Activated naive CD8-positive, alpha-beta T cell treated with anti-CD3 and anti-CD28 coated beads for 36 hours (primary cell): ENCODE data around the gene HELLS. TPM values are rescaled to one million over a fixed set of nuclear protein-coding genes. Genes with fewer than 3 reads are reported as not detected.
"Not testable (repeated sequence)": the region's sequence is repeated elsewhere in the genome, so short reads cannot be mapped to it uniquely, and the experiment has no call there.

ENCODE experiments used
- DNase-seq: peaks from one replicate; pipeline ENCODE4 v3.0.0; 2021
- H3K27ac Mint-ChIP-seq: one replicate; pipeline ENCODE4 v1.8.0; 2022; ENCODE audit warnings: mild to moderate bottlenecking, moderate library complexity, mixed read lengths
- H3K27me3 Mint-ChIP-seq: one replicate; pipeline ENCODE4 v1.8.0; 2022; ENCODE audit warnings: mild to moderate bottlenecking, mixed read lengths
- H3K36me3 Mint-ChIP-seq: one replicate; pipeline ENCODE4 v1.8.0; 2021; ENCODE audit warnings: mild to moderate bottlenecking, mixed read lengths
- H3K4me1 Mint-ChIP-seq: one replicate; pipeline ENCODE4 v1.8.0; 2021; ENCODE audit warnings: mixed read lengths
- H3K4me3 Mint-ChIP-seq: one replicate; pipeline ENCODE4 v1.8.0; 2022; ENCODE audit warnings: mild to moderate bottlenecking, moderate library complexity, mixed read lengths
- H3K9me3 Mint-ChIP-seq: one replicate; pipeline ENCODE4 v1.8.0; 2022; ENCODE audit warnings: mixed read lengths
- total RNA-seq, 2 experiments: library from RNA; stranded (reverse); gene quantifications; one replicate each; pipeline ENCODE4 v1.2.3, GENCODE V29; 2021

The HELLS gene
- total RNA-seq, 2 experiments from 2014 or later: 147 to 149 TPM

- H3K4me3 Mint-ChIP-seq: no peak overlapping the region
- peaks cover 6% of the 10 kb centered on the region for H3K27me3 Mint-ChIP-seq
- H3K36me3 Mint-ChIP-seq: peaks cover 2% of the 10 kb centered on the region
- no peaks in the 10 kb centered on the region for H3K4me1 Mint-ChIP-seq
- no peak overlapping the region for H3K27ac Mint-ChIP-seq
- peaks cover 20% of the 10 kb centered on the region for H3K9me3 Mint-ChIP-seq
- DNase-seq: no peak
These were observed 85.7 kb downstream of the HELLS start for GRCh38 chr10:94631077-94631875.

- DNase-seq: no peak
- peaks cover 9% of the 10 kb centered on the region for H3K27me3 Mint-ChIP-seq
- no peak overlapping the region for H3K27ac Mint-ChIP-seq
- H3K9me3 Mint-ChIP-seq: peaks cover 27% of the 10 kb centered on the region
- no peaks in the 10 kb centered on the region for H3K4me1 Mint-ChIP-seq
- peaks cover 4% of the 10 kb centered on the region for H3K36me3 Mint-ChIP-seq
- no peak overlapping the region for H3K4me3 Mint-ChIP-seq
These were observed 87.4 kb downstream of the HELLS start for GRCh38 chr10:94632954-94633353.

DNA sequence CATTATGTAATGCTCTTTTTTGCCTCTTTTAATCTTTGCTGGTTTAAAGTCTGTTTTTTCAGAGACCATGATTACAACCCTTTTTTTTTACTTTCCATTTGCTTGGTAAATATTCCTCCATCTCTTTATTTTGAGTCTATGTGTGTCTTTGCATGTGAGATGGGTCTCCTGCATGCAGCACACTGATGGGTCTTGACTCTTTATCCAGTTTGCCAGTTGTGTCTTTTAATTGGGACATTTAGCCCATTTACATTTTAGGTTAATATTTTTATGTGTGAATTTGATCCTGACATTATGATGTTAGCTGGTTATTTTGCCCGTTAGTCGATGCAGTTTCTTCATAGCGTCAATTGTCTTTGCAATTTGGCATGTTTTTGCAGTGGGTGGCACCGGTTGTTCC is 92.5 kb downstream of the HELLS start:
- not testable (repeated sequence) for H3K36me3 Mint-ChIP-seq, H3K4me3 Mint-ChIP-seq, DNase-seq, H3K4me1 Mint-ChIP-seq, H3K27me3 Mint-ChIP-seq, H3K27ac Mint-ChIP-seq
- H3K9me3 Mint-ChIP-seq: peaks cover 37% of the 10 kb centered on the region

DNA sequence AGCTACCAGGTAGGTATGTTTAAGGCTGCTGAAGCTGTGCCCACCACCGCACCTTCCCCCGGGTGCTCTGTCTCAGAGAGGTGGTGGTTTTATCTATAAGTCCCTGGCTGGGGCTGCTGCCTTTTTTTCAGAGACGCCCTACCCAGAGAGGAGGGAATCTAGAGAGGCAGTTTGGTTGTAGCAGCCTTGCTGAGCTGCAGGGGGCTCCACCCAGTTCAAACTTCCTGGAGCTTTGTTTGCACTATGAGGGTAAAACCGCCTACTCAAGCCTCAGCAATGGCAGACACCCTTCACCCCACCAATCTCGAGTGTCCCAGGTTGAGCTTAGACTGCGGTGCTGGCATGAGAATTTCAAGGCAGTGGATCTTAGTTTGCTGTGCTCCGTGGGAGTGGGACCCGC is 94.3 kb downstream of the HELLS start:
- no peaks in the 10 kb centered on the region for H3K4me1 Mint-ChIP-seq
- H3K9me3 Mint-ChIP-seq: peaks cover 25% of the 10 kb centered on the region
- no peak overlapping the region for H3K27ac Mint-ChIP-seq
- peaks cover 6% of the 10 kb centered on the region for H3K36me3 Mint-ChIP-seq
- peaks cover 5% of the 10 kb centered on the region for H3K27me3 Mint-ChIP-seq
- no peak overlapping the region for H3K4me3 Mint-ChIP-seq
- no peak for DNase-seq

- Mint-ChIP-seq H3K9me3 (peaks cover 22% of the 10 kb centered on the region), H3K36me3 (peaks cover 6% of the 10 kb centered on the region), H3K4me3 (no peak overlapping the region), H3K27me3 (peaks cover 4% of the 10 kb centered on the region), H3K27ac (no peak overlapping the region), H3K4me1 (no peaks in the 10 kb centered on the region)
- no peak for DNase-seq
These were observed 95.0 kb downstream of the HELLS start for GRCh38 chr10:94640562-94640961.

DNA sequence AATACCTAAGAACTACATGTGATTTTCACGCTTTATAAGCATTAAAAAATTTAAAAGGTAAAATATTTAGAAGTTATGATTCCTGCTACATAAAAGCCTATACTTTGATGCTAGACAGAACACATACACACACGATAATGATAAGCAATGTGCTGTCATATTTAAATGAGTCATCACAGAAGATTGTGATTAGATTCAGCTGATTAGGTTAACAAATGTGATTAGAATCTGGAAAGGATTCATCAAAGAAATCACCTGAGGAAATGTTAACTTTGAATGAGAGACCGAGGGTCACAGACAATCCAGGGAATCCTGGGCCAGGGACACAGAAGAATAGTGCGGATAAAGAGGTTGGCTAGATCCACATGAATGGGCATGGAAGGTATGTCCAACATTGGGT is 95.9 kb downstream of the HELLS start:
- DNase-seq: no peak
- no peak overlapping the region for H3K4me3 Mint-ChIP-seq

DNA sequence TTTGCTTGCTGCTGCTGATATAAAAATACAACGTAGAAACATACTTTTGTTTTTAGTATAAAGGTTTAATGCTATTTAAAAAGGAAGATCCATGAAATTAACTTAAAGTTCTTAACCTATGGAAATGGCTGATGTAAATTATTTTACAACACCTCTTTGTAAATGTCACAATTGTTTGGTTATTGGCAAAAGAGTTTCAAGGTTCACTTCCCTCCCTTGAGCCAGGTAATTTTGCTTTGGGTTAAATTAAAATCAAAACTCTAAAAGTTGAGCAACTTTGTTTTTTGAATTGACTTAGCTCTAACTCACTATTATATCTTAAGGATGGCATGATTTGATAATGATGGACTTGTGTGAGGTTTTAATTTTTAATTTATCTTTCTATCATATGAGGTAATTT is 98.8 kb downstream of the HELLS start:
- Mint-ChIP-seq H3K36me3 (no peaks in the 10 kb centered on the region), H3K4me1 (no peaks in the 10 kb centered on the region), H3K9me3 (peaks cover 3% of the 10 kb centered on the region), H3K4me3 (no peak overlapping the region), H3K27me3 (no peaks in the 10 kb centered on the region), H3K27ac (no peak overlapping the region)
- no peak for DNase-seq

More for the DNA sequence above, 95.9 kb downstream of the HELLS start:
- no peaks in the 10 kb centered on the region for H3K4me1 Mint-ChIP-seq
- peaks cover 6% of the 10 kb centered on the region for H3K36me3 Mint-ChIP-seq
- peaks cover 4% of the 10 kb centered on the region for H3K27me3 Mint-ChIP-seq
- H3K9me3 Mint-ChIP-seq: peaks cover 22% of the 10 kb centered on the region
- H3K27ac Mint-ChIP-seq: no peak overlapping the region

- H3K27me3 Mint-ChIP-seq: no peaks in the 10 kb centered on the region
- DNase-seq: no peak
- no peaks in the 10 kb centered on the region for H3K36me3 Mint-ChIP-seq
- no peaks in the 10 kb centered on the region for H3K9me3 Mint-ChIP-seq
- no peaks in the 10 kb centered on the region for H3K4me1 Mint-ChIP-seq
- H3K4me3 Mint-ChIP-seq: no peak overlapping the region
- no peak overlapping the region for H3K27ac Mint-ChIP-seq
These were observed 99.7 kb downstream of the HELLS start for GRCh38 chr10:94645285-94645684.

Other genes with a start within 250 kb of the HELLS start
- 10 to 100 TPM; 47.9 to 48.9 TPM for gene NOC3L, start 182.8 kb upstream of the HELLS start, total RNA-seq
- under 1 TPM; 0.33 to 0.70 TPM for gene TBC1D12, start 143.2 kb upstream of the HELLS start, total RNA-seq
- gene CYP2C18, start 137.9 kb downstream of the HELLS start, total RNA-seq: not detected
- not detected for gene CYP2C19, start 216.9 kb downstream of the HELLS start, total RNA-seq